Mesendoderm (in vitro differentiated cells): ENCODE data around the gene NNT.

Source experiments
- DNase-seq: peaks from one replicate; pipeline ENCODE4 v3.0.0; 2013
- H2AK5ac ChIP-seq: 2 replicates; pipeline ENCODE4 v1.6.1; 2013; ENCODE audit warnings: low read length, inconsistent platforms
- H2BK120ac ChIP-seq: 2 replicates; pipeline ENCODE4 v1.6.1; 2013; ENCODE audit warnings: low read depth, mild to moderate bottlenecking, low read length, moderate library complexity, mixed read lengths
- H2BK15ac ChIP-seq: replicated peaks from 2 replicates; pipeline ENCODE4 v1.6.1; 2013; ENCODE audit warnings: low read depth, mild to moderate bottlenecking, moderate library complexity
- H2BK5ac ChIP-seq: 2 replicates; pipeline ENCODE4 v1.6.1; 2013; ENCODE audit warnings: low read length, inconsistent platforms
- H3K18ac ChIP-seq: 2 replicates; pipeline ENCODE4 v1.6.1; 2013; ENCODE audit warnings: mild to moderate bottlenecking, low read length, mixed read lengths
- H3K23ac ChIP-seq: one replicate; pipeline ENCODE4 v1.6.1; 2013; ENCODE audit warnings: low read length
- H3K27ac ChIP-seq: 2 replicates; pipeline ENCODE4 v1.5.1; 2013; ENCODE audit warnings: low read depth, mild to moderate bottlenecking, inconsistent platforms, low read length, moderate library complexity
- H3K27me3 ChIP-seq: 2 replicates; pipeline ENCODE4 v1.6.1; 2013; ENCODE audit warnings: low read length, control low read depth, mild to moderate bottlenecking, inconsistent platforms; ENCODE audit not compliant: insufficient read depth, poor library complexity
- H3K36me3 ChIP-seq: 2 replicates; pipeline ENCODE4 v1.6.1; 2013; ENCODE audit warnings: low read length, inconsistent platforms; ENCODE audit not compliant: control insufficient read depth, insufficient read depth
- H3K4ac ChIP-seq: one replicate; pipeline ENCODE4 v1.6.1; 2013; ENCODE audit warnings: low read depth, mild to moderate bottlenecking, low read length, moderate library complexity
- H3K4me1 ChIP-seq: 2 replicates; pipeline ENCODE4 v1.6.1; 2013; ENCODE audit warnings: low read depth, low read length, inconsistent platforms; ENCODE audit not compliant: control insufficient read depth
- H3K4me2 ChIP-seq: 2 replicates; pipeline ENCODE4 v1.6.1; 2013; ENCODE audit warnings: low read length
- H3K4me3 ChIP-seq: 2 replicates; pipeline ENCODE4 v1.5.1; 2013; ENCODE audit warnings: mild to moderate bottlenecking, low read length
- H3K56ac ChIP-seq: one replicate; pipeline ENCODE4 v1.6.1; 2013; ENCODE audit warnings: low read length
- H3K79me1 ChIP-seq: 2 replicates; pipeline ENCODE4 v1.6.1; 2013; ENCODE audit warnings: low read length, inconsistent platforms
- H3K79me2 ChIP-seq: 2 replicates; pipeline ENCODE4 v1.6.1; 2013; ENCODE audit warnings: mild to moderate bottlenecking, low read length; ENCODE audit not compliant: control insufficient read depth, insufficient read depth
- H3K9ac ChIP-seq: 2 replicates; pipeline ENCODE4 v1.6.1; 2013; ENCODE audit warnings: low read length, inconsistent platforms
- H4K5ac ChIP-seq: one replicate; pipeline ENCODE4 v1.6.1; 2013; ENCODE audit warnings: low read length
- H4K8ac ChIP-seq: one replicate; pipeline ENCODE4 v1.6.1; 2013; ENCODE audit warnings: low read depth, mild to moderate bottlenecking, control low read depth, low read length, moderate library complexity
- whole genome bisulfite sequencing: extraction: QIAGEN DNeasy Blood & Tissue Kit; methylation state at CpG from one replicate; pipeline ENCODE4 v1.1.7; 2013; ENCODE audit warnings: low lambda C conversion rate, missing lambda C conversion rate; ENCODE audit not compliant: insufficient coverage; ENCODE audit errors: extremely low coverage; 5-methylcytosine and 5-hydroxymethylcytosine counted together

Gene NNT

DNA sequence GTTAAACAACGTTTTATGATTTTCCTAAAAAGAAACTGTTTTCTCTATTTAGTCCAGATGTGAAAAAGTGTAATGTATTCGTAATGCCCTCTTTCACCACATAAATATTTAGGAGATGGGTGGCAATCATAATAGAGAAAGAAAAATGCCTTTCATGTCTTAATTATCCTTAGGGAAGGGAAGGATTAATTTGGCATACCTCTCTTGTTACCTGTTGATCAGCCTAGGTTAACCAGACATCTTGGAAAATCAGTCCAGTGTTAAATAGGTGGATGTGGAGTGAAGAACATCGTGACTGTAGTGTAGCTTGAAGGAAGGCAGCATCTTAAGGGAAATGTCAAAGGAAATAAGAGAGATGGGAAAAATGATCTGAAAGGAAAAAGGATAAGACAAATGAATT, 76.2 kb downstream of the NNT start:
- no peak overlapping the region for H4K5ac ChIP-seq
- no peaks in the 10 kb centered on the region for H3K79me2 ChIP-seq
- H3K56ac ChIP-seq = no peak overlapping the region
- H2BK120ac ChIP-seq = no peak overlapping the region
- H3K4ac ChIP-seq = no peak overlapping the region
- no peak for DNase-seq
- H3K79me1 ChIP-seq = no peaks in the 10 kb centered on the region
- no peaks in the 10 kb centered on the region for H3K4me1 ChIP-seq
- H2BK5ac ChIP-seq = no peak overlapping the region
- H3K4me2 ChIP-seq = no peak overlapping the region
- no peak overlapping the region for H3K18ac ChIP-seq
- H3K36me3 ChIP-seq = no peaks in the 10 kb centered on the region
- no peak overlapping the region for H2BK15ac ChIP-seq
- H4K8ac ChIP-seq = no peak overlapping the region
- H3K27me3 ChIP-seq = no peaks in the 10 kb centered on the region
- WGBS = no CpG with 5 or more reads among the region's 3 CpGs
- no peak overlapping the region for H3K4me3 ChIP-seq
- H2AK5ac ChIP-seq = no peak overlapping the region
- H3K9ac ChIP-seq = no peak overlapping the region
- H3K23ac ChIP-seq = no peak overlapping the region
- H3K27ac ChIP-seq = no peak overlapping the region

GRCh38 chr5:43680286-43680685, 77.3 kb downstream of the NNT start:
- Histone ChIP-seq H3K4me2 (no peak overlapping the region), H3K36me3 (no peaks in the 10 kb centered on the region), H2BK15ac (no peak overlapping the region), H3K27me3 (no peaks in the 10 kb centered on the region), H3K4ac (no peak overlapping the region), H4K8ac (no peak overlapping the region), H3K79me2 (no peaks in the 10 kb centered on the region), H3K23ac (no peak overlapping the region), H3K4me1 (no peaks in the 10 kb centered on the region), H2BK5ac (no peak overlapping the region), H3K27ac (no peak overlapping the region), H2AK5ac (no peak overlapping the region), H3K79me1 (no peaks in the 10 kb centered on the region), H3K18ac (no peak overlapping the region), H4K5ac (no peak overlapping the region), H3K9ac (no peak overlapping the region), H2BK120ac (no peak overlapping the region), H3K4me3 (no peak overlapping the region), H3K56ac (no peak overlapping the region)
- no CpG with 5 or more reads among the region's 4 CpGs for WGBS
- no peak for DNase-seq

DNA sequence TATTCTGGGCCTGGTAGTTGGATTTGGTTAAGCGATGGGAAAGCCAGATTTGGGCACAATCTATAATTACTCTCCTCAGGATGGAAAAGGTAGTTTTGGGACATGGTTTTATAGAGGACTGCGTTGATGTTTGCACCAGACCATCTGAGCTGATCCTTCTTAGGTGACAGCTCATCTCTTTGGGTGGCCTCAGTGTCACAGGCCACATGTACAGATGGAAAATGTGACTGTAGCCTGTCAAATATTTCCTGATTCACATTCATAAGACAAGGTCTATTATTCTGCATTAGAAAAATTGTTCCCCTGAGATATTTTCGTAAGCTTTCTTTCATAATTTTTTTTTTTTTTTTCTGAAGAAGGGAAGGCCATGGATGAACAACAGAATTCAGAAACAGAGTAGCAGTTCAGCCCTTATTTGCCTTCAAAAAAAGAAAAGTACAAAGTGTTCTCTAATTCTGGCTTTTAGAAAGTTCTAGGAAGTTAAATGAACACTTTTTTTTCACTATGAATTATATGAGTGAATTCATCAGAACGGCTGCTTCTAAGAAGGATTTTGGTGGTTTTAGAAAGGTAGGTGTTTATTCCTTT, 81.0 kb downstream of the NNT start:
- no peak overlapping the region for H4K8ac ChIP-seq
- no peak overlapping the region for H3K18ac ChIP-seq
- no CpG with 5 or more reads among the region's 4 CpGs for WGBS
- H3K79me2 ChIP-seq = no peaks in the 10 kb centered on the region
- no peaks in the 10 kb centered on the region for H3K36me3 ChIP-seq
- H2BK15ac ChIP-seq = no peak overlapping the region
- no peak overlapping the region for H3K27ac ChIP-seq
- no peaks in the 10 kb centered on the region for H3K79me1 ChIP-seq
- no peaks in the 10 kb centered on the region for H3K27me3 ChIP-seq
- no peak for DNase-seq
- no peak overlapping the region for H3K56ac ChIP-seq
- no peak overlapping the region for H3K4me2 ChIP-seq
- no peak overlapping the region for H4K5ac ChIP-seq
- no peak overlapping the region for H3K4ac ChIP-seq
- H3K23ac ChIP-seq = no peak overlapping the region
- H3K4me3 ChIP-seq = no peak overlapping the region
- H2BK5ac ChIP-seq = no peak overlapping the region
- H3K9ac ChIP-seq = no peak overlapping the region
- no peak overlapping the region for H2BK120ac ChIP-seq
- H3K4me1 ChIP-seq = no peaks in the 10 kb centered on the region
- no peak overlapping the region for H2AK5ac ChIP-seq

- H3K4ac ChIP-seq = no peak overlapping the region
- no peak overlapping the region for H2BK5ac ChIP-seq
- DNase-seq = no peak
- H3K79me1 ChIP-seq = no peaks in the 10 kb centered on the region
- H3K4me3 ChIP-seq = no peak overlapping the region
- no peaks in the 10 kb centered on the region for H3K36me3 ChIP-seq
- no peak overlapping the region for H3K56ac ChIP-seq
- H2BK120ac ChIP-seq = no peak overlapping the region
- no peak overlapping the region for H3K9ac ChIP-seq
- no peaks in the 10 kb centered on the region for H3K27me3 ChIP-seq
- no peak overlapping the region for H2AK5ac ChIP-seq
- no peak overlapping the region for H3K18ac ChIP-seq
- H4K5ac ChIP-seq = no peak overlapping the region
- H3K27ac ChIP-seq = no peak overlapping the region
- no peak overlapping the region for H4K8ac ChIP-seq
- no peaks in the 10 kb centered on the region for H3K79me2 ChIP-seq
- H3K4me2 ChIP-seq = no peak overlapping the region
- H3K4me1 ChIP-seq = no peaks in the 10 kb centered on the region
- no peak overlapping the region for H3K23ac ChIP-seq
- H2BK15ac ChIP-seq = no peak overlapping the region
These were observed 82.4 kb downstream of the NNT start for GRCh38 chr5:43685252-43685950.

DNA sequence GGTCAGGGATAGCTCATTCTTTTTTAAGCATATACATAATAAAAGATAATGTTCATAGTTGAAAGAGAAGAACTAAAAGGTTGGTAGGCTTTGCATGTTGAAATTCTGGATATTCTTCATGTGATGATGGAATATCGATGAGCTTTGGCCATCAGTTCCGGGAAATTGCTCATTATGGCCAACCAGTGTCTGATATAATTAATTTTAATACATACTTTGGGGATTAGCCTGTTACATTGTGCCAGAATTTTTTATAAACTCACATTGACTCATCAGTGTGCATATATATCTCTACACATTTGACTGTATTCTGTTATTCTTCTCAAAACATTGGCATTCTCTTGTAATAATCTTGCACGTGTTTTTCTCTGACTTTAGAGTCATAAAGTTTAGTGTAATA, 84.3 kb downstream of the NNT start:
- H2BK15ac ChIP-seq = no peak overlapping the region

DNA sequence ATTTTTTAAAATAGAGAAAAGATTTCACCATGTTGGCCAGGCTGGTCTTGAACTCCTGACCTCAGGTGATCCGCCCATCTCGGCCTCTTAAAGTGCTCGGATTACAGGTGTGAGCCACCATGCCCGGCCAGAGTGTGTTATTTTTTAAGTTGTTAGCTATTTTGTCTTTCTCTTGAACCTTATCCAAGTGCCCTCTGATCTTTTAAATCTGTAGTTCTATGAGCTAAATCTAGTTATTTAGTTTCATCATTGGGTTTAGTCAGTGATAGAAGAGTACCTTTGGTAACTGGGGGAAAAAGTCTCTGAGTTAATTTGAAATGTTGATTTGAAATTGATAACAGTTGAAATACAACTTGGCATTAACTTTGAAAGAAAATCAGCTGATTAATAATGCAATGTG, 88.3 kb downstream of the NNT start:
- H3K18ac ChIP-seq = no peak overlapping the region
- no peaks in the 10 kb centered on the region for H3K79me1 ChIP-seq
- no peak overlapping the region for H4K5ac ChIP-seq
- no peak overlapping the region for H3K23ac ChIP-seq
- H4K8ac ChIP-seq = no peak overlapping the region
- H3K27ac ChIP-seq = no peak overlapping the region
- H2BK5ac ChIP-seq = no peak overlapping the region
- H3K27me3 ChIP-seq = no peaks in the 10 kb centered on the region
- H3K4me2 ChIP-seq = no peak overlapping the region
- H2BK120ac ChIP-seq = no peak overlapping the region
- H3K56ac ChIP-seq = no peak overlapping the region
- no peaks in the 10 kb centered on the region for H3K36me3 ChIP-seq
- H3K4me3 ChIP-seq = no peak overlapping the region
- no peak overlapping the region for H2AK5ac ChIP-seq
- no peak for DNase-seq
- H3K79me2 ChIP-seq = no peaks in the 10 kb centered on the region
- WGBS = no CpG with 5 or more reads among the region's 4 CpGs
- no peak overlapping the region for H2BK15ac ChIP-seq
- no peak overlapping the region for H3K9ac ChIP-seq
- H3K4me1 ChIP-seq = no peaks in the 10 kb centered on the region
- H3K4ac ChIP-seq = no peak overlapping the region

More for the DNA sequence above, 84.3 kb downstream of the NNT start:
- Histone ChIP-seq H3K79me1 (no peaks in the 10 kb centered on the region), H3K9ac (no peak overlapping the region), H4K5ac (no peak overlapping the region), H3K27me3 (no peaks in the 10 kb centered on the region), H2BK5ac (no peak overlapping the region), H3K18ac (no peak overlapping the region), H3K4me2 (no peak overlapping the region), H3K79me2 (no peaks in the 10 kb centered on the region), H3K56ac (no peak overlapping the region), H3K23ac (no peak overlapping the region), H3K4ac (no peak overlapping the region), H3K4me3 (no peak overlapping the region), H3K36me3 (no peaks in the 10 kb centered on the region), H2AK5ac (no peak overlapping the region), H4K8ac (no peak overlapping the region), H2BK120ac (no peak overlapping the region), H3K4me1 (no peaks in the 10 kb centered on the region), H3K27ac (no peak overlapping the region)
- WGBS = no CpG with 5 or more reads among the region's 3 CpGs
- DNase-seq = no peak
